ENCODE results near the gene CD22. TPM values are rescaled to one million over a fixed set of nuclear protein-coding genes. Genes with fewer than 3 reads are reported as not detected.

The CD22 gene
- polyA plus RNA-seq, 1 donor (not counting 4 experiments of a cell fraction or from before 2014, with no cell fraction given), result 0.26 TPM

DNA sequence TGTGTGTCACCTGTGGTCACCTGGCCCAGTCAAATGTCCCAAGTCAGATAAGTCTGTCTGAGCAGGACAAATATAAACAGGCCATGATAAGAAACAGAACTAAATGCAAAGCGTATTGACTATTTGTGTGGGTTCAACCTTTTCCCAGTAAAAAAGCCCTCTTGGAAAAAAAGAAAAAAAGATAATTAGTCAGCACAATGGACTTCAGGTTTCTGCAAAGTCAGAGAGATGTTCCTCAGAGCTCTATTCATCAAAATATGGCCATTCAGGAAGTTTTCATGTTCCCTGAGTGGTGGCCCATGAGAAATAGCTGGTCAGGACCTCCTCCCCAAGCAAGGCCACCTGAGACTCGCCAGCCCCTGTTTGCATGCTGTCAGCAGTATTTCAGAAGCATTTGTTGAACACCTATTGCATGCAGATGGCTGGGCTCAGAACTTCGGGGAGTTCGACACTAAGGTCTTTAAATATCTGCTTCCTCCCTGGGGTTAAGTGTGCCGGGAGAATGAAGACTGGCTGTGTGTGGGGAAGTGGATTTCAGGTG lies 32.0 kb downstream of the CD22 start:
- Histone ChIP-seq H3K4me1 (ENCODE audit: control insufficient read depth, extremely low read depth, insufficient read depth, low read length) (no peaks in the 10 kb centered on the region), H4K20me1 (ENCODE audit: control insufficient read depth, extremely low read depth, insufficient read depth, low read length) (no peaks in the 10 kb centered on the region), H3K9ac (ENCODE audit: control insufficient read depth, extremely low read depth, insufficient read depth, low read length) (no peak overlapping the region), H3K36me3 (ENCODE audit: control insufficient read depth in 2 of 2, extremely low read depth in 1 of 2, insufficient read depth in 2 of 2, low read length in 2 of 2) (no peaks in the 10 kb centered on the region), H2AFZ (ENCODE audit: control insufficient read depth, low read length) (no peak overlapping the region), H3K27ac (ENCODE audit: control insufficient read depth, insufficient read depth, low read length) (no peak overlapping the region), H3K4me3 (ENCODE audit: control insufficient read depth in 2 of 3, extremely low read depth in 1 of 3, insufficient read depth in 2 of 3, low read depth in 1 of 3, low read length in 3 of 3) (no peak overlapping the region), H3K9me3 (ENCODE audit: control insufficient read depth, low read depth, low read length) (no peaks in the 10 kb centered on the region), H3K4me2 (ENCODE audit: control insufficient read depth, extremely low read depth, insufficient read depth, low read depth, low read length) (no peak overlapping the region), H3K9me1 (ENCODE audit: control insufficient read depth, extremely low read depth, insufficient read depth, low read length) (no peaks in the 10 kb centered on the region), H3K79me2 (ENCODE audit: control insufficient read depth, insufficient read depth, low read length) (no peaks in the 10 kb centered on the region), H3K27me3 (ENCODE audit: control insufficient read depth, extremely low read depth, insufficient read depth, low read length) (peaks cover 6% of the 10 kb centered on the region)
- DNase-seq (ENCODE audit: low read depth, low spot score) (no peak), FAIRE-seq (no peak)
- dilution Hi-C loops (cut with MboI; ENCODE audit: extremely low pct_ligation_motif_present, low sequenced_read_pairs), result no loop called here
- no peak for TF ChIP-seq EZH2 (IDR thresholded peaks at IDR 0.05; ENCODE audit: low read length)
- no peak for TF ChIP-seq CTCF (optimal IDR thresholded peaks at IDR 0.05 in 1 of 3, IDR thresholded peaks at IDR 0.05 in 1 of 3, conservative IDR thresholded peaks at IDR 0.05 in 1 of 3; ENCODE audit: extremely low read depth in 1 of 3, insufficient read depth in 2 of 3, low read length in 3 of 3)

GRCh38 chr19:35362261-35363000 lies 33.4 kb downstream of the CD22 start:
- H3K27ac ChIP-seq (ENCODE audit: control insufficient read depth, insufficient read depth, low read length), result no peak overlapping the region
- H3K27me3 ChIP-seq (ENCODE audit: control insufficient read depth, extremely low read depth, insufficient read depth, low read length), result peaks cover 5% of the 10 kb centered on the region
- no peak for FAIRE-seq
- H3K9me1 ChIP-seq (ENCODE audit: control insufficient read depth, extremely low read depth, insufficient read depth, low read length), result no peaks in the 10 kb centered on the region
- TF ChIP-seq CTCF (optimal IDR thresholded peaks at IDR 0.05 in 1 of 3, IDR thresholded peaks at IDR 0.05 in 1 of 3, conservative IDR thresholded peaks at IDR 0.05 in 1 of 3; ENCODE audit: extremely low read depth in 1 of 3, insufficient read depth in 2 of 3, low read length in 3 of 3) (no peak), EZH2 (IDR thresholded peaks at IDR 0.05; ENCODE audit: low read length) (no peak)
- no peak for DNase-seq (ENCODE audit: low read depth, low spot score)
- no peaks in the 10 kb centered on the region for H4K20me1 ChIP-seq (ENCODE audit: control insufficient read depth, extremely low read depth, insufficient read depth, low read length)
- no peaks in the 10 kb centered on the region for H3K36me3 ChIP-seq (ENCODE audit: control insufficient read depth in 2 of 2, extremely low read depth in 1 of 2, insufficient read depth in 2 of 2, low read length in 2 of 2)
- H3K9me3 ChIP-seq (ENCODE audit: control insufficient read depth, low read depth, low read length), result no peaks in the 10 kb centered on the region
- H3K9ac ChIP-seq (ENCODE audit: control insufficient read depth, extremely low read depth, insufficient read depth, low read length), result no peak overlapping the region
- H2AFZ ChIP-seq (ENCODE audit: control insufficient read depth, low read length), result no peak overlapping the region
- dilution Hi-C loops (cut with MboI; ENCODE audit: extremely low pct_ligation_motif_present, low sequenced_read_pairs), result no loop called here
- H3K4me3 ChIP-seq (ENCODE audit: control insufficient read depth in 2 of 3, extremely low read depth in 1 of 3, insufficient read depth in 2 of 3, low read depth in 1 of 3, low read length in 3 of 3), result no peak overlapping the region
- H3K79me2 ChIP-seq (ENCODE audit: control insufficient read depth, insufficient read depth, low read length), result no peaks in the 10 kb centered on the region
- H3K4me2 ChIP-seq (ENCODE audit: control insufficient read depth, extremely low read depth, insufficient read depth, low read depth, low read length), result no peak overlapping the region
- no peaks in the 10 kb centered on the region for H3K4me1 ChIP-seq (ENCODE audit: control insufficient read depth, extremely low read depth, insufficient read depth, low read length)

Data from keratinocyte (primary cell).